H1 (cell line): Measurements from ENCODE around the gene UBA3. TPM values are rescaled to one million over a fixed set of nuclear protein-coding genes. Genes with fewer than 3 reads are reported as not detected.

Source experiments
- CTCF ChIA-PET: fragments of 300-600 bp; sonication (Branson Sonifier 250); formaldehyde crosslinking; loops from one replicate; lab custom pipeline; 2021; ENCODE audit not compliant: partially characterized antibody; lab: Charles Lee
- POLR2A ChIA-PET: fragments of 300-600 bp; sonication (Branson Sonifier 250); formaldehyde crosslinking; loops from one replicate; lab custom pipeline; 2021; ENCODE audit warnings: inconsistent platforms; ENCODE audit not compliant: partially characterized antibody; lab: Charles Lee
- DNase-seq, 2 experiments: peaks; one replicate each; pipeline versions ENCODE4 v3.0.0 to v3.0.0-alpha.2; 2010 to 2022; ENCODE audit warnings: low spot score in 2 of 2, low read depth in 1 of 2, mixed read lengths in 1 of 2
- FAIRE-seq: peaks from 2 replicates; lab custom pipeline; 2011; peaks lifted over from hg19 to GRCh38; lab: Jason Lieb, UNC
- H2AFZ ChIP-seq: 2 replicates; pipeline ENCODE4 v1.8.1; 2012; ENCODE audit warnings: low read length, inconsistent platforms
- H2AK5ac ChIP-seq: 2 replicates; pipeline ENCODE4 v1.6.1; 2013; ENCODE audit warnings: low read depth, low read length
- H2BK120ac ChIP-seq: replicated peaks from 2 replicates; pipeline ENCODE3; 2013; ENCODE audit warnings: low read depth, low read length, inconsistent platforms
- H2BK12ac ChIP-seq: 2 replicates; pipeline ENCODE4 v1.6.1; 2013; ENCODE audit warnings: low read depth, low read length
- H2BK15ac ChIP-seq: 2 replicates; pipeline ENCODE4 v1.6.1; 2013; ENCODE audit warnings: low read length
- H2BK20ac ChIP-seq: 2 replicates; pipeline ENCODE4 v1.6.1; 2013; ENCODE audit warnings: low read length
- H2BK5ac ChIP-seq: 2 replicates; pipeline ENCODE4 v1.6.1; 2013; ENCODE audit warnings: low read depth, low read length
- H3K14ac ChIP-seq: 2 replicates; pipeline ENCODE4 v1.6.1; 2013; ENCODE audit warnings: inconsistent platforms; ENCODE audit not compliant: insufficient read length
- H3K18ac ChIP-seq: 2 replicates; pipeline ENCODE4 v1.6.1; 2013; ENCODE audit warnings: low read length; ENCODE audit errors: extremely low read depth
- H3K23ac ChIP-seq: 2 replicates; pipeline ENCODE4 v1.6.1; 2013; ENCODE audit warnings: inconsistent platforms; ENCODE audit not compliant: insufficient read length
- H3K23me2 ChIP-seq: 2 replicates; pipeline ENCODE4 v1.6.1; 2013; ENCODE audit warnings: low read depth, low read length
- H3K27ac ChIP-seq: 2 replicates; pipeline ENCODE4 v1.6.1; 2011; ENCODE audit warnings: low read depth, low read length, inconsistent platforms
- H3K27me3 ChIP-seq, 4 experiments: replicated peaks in 1 of 4; 1 replicate in 1 of 4; 2 replicates in 3 of 4; pipeline versions ENCODE4 v1.6.1 to v1.8.1; 2011 to 2013; ENCODE audit warnings: low read length in 3 of 4, mild to moderate bottlenecking in 3 of 4, inconsistent platforms in 2 of 4, mixed read lengths in 2 of 4, moderate library complexity in 1 of 4; ENCODE audit not compliant: control insufficient read depth in 3 of 4, insufficient read depth in 3 of 4; ENCODE audit errors: extremely low read depth in 1 of 4
- H3K36me3 ChIP-seq, 4 experiments: 2 replicates each; pipeline versions ENCODE4 v1.6.1 to v1.8.1; 2011 to 2013; ENCODE audit warnings: mild to moderate bottlenecking in 4 of 4, low read length in 3 of 4, moderate library complexity in 2 of 4, control low read depth in 1 of 4, inconsistent platforms in 1 of 4; ENCODE audit not compliant: insufficient read depth in 4 of 4, control insufficient read depth in 2 of 4
- H3K4ac ChIP-seq: replicated peaks from 2 replicates; pipeline ENCODE3; 2013; ENCODE audit warnings: low read length, low read depth, mixed read lengths, inconsistent platforms; ENCODE audit not compliant: insufficient read length
- H3K4me1 ChIP-seq, 4 experiments: replicated peaks in 1 of 4; 1 replicate in 1 of 4; 2 replicates in 3 of 4; pipeline versions ENCODE4 v1.6.1 to v1.8.1; 2011 to 2013; ENCODE audit warnings: low read length in 3 of 4, inconsistent platforms in 2 of 4, mixed read lengths in 1 of 4; ENCODE audit not compliant: insufficient read depth in 4 of 4, control insufficient read depth in 3 of 4
- H3K4me2 ChIP-seq, 2 experiments: 2 replicates each; pipeline versions ENCODE4 v1.6.1 to v1.8.1; 2011 to 2013; ENCODE audit warnings: low read depth in 2 of 2, low read length in 2 of 2, control low read depth in 1 of 2, inconsistent platforms in 1 of 2, mild to moderate bottlenecking in 1 of 2; ENCODE audit not compliant: insufficient read depth in 1 of 2
- H3K4me3 ChIP-seq, 4 experiments: fragments of 200-600, 300-600 bp in 1 of 4; sonication (generic), shearing (Covaris generic), sonication (Bioruptor Twin) in 1 of 4; 2 replicates each; pipeline versions ENCODE4 v1.5.1 to v1.8.1; 2011 to 2016; ENCODE audit warnings: low read length in 4 of 4, low read depth in 3 of 4, control low read depth in 2 of 4, inconsistent platforms in 2 of 4, mild to moderate bottlenecking in 2 of 4, mixed read lengths in 1 of 4, moderate library complexity in 1 of 4; ENCODE audit not compliant: insufficient read depth in 2 of 4; ENCODE audit errors: extremely low read depth in 1 of 4
- H3K56ac ChIP-seq: replicated peaks from 2 replicates; pipeline ENCODE3; 2013; ENCODE audit warnings: low read depth, mild to moderate bottlenecking, mixed read lengths, low read length, inconsistent platforms; ENCODE audit not compliant: insufficient read length
- H3K79me1 ChIP-seq: 2 replicates; pipeline ENCODE4 v1.6.1; 2013; ENCODE audit warnings: low read depth, low read length, control low read depth
- H3K79me2 ChIP-seq, 2 experiments: 2 replicates each; pipeline versions ENCODE4 v1.6.1 to v1.8.1; 2012 to 2013; ENCODE audit warnings: low read length in 2 of 2, mild to moderate bottlenecking in 2 of 2, inconsistent platforms in 1 of 2; ENCODE audit not compliant: insufficient read depth in 2 of 2, control insufficient read depth in 1 of 2
- H3K9ac ChIP-seq, 4 experiments: replicated peaks in 1 of 4; 1 replicate in 1 of 4; 2 replicates in 3 of 4; pipeline versions ENCODE4 v1.6.1 to v1.8.1; 2011 to 2013; ENCODE audit warnings: low read depth in 3 of 4, low read length in 3 of 4, control low read depth in 2 of 4, mild to moderate bottlenecking in 2 of 4, moderate library complexity in 2 of 4, inconsistent platforms in 1 of 4; ENCODE audit errors: extremely low read depth in 1 of 4
- H3K9me3 ChIP-seq, 2 experiments: 2 replicates each; pipeline versions ENCODE4 v1.6.1 to v1.8.1; 2012 to 2013; ENCODE audit warnings: mild to moderate bottlenecking in 2 of 2, moderate library complexity in 2 of 2, control low read depth in 1 of 2, inconsistent platforms in 1 of 2, low read depth in 1 of 2, low read length in 1 of 2, mixed read lengths in 1 of 2; ENCODE audit not compliant: insufficient read depth in 2 of 2
- H4K20me1 ChIP-seq, 2 experiments: replicated peaks in 1 of 2; 2 replicates each; pipeline versions ENCODE3 to v1.8.1; 2011 to 2013; ENCODE audit warnings: inconsistent platforms in 2 of 2, low read length in 2 of 2, mild to moderate bottlenecking in 1 of 2; ENCODE audit not compliant: insufficient read depth in 2 of 2, control insufficient read depth in 1 of 2
- H4K5ac ChIP-seq: 2 replicates; pipeline ENCODE4 v1.6.1; 2013; ENCODE audit warnings: low read length, low read depth, mixed read lengths, inconsistent platforms; ENCODE audit not compliant: insufficient read length
- H4K8ac ChIP-seq: 2 replicates; pipeline ENCODE4 v1.8.0; 2013; ENCODE audit warnings: mild to moderate bottlenecking, moderate library complexity, low read length, inconsistent platforms; ENCODE audit not compliant: insufficient read depth; ENCODE audit errors: extremely low read depth
- H4K91ac ChIP-seq: replicated peaks from 2 replicates; pipeline ENCODE3; 2013; ENCODE audit warnings: low read length, mixed read lengths, inconsistent platforms; ENCODE audit not compliant: insufficient read length
- CBX5 ChIP-seq: fragments of 300-800, 300-1000 bp; sonication (generic); IDR thresholded peaks from 2 replicates; pipeline ENCODE4 v1.7.1; 2016; ENCODE audit warnings: antibody characterized with exemption, low read length, low read depth
- CHD1 ChIP-seq: IDR thresholded peaks from 2 replicates; pipeline ENCODE4 v1.6.1; 2012; ENCODE audit warnings: low read depth, low read length, improper control_type of control experiment
- CHD2 ChIP-seq: IDR thresholded peaks from 2 replicates; pipeline ENCODE4 v1.6.1; 2012; ENCODE audit warnings: low read length, improper control_type of control experiment
- KDM4A ChIP-seq: IDR thresholded peaks from one replicate; pipeline ENCODE4 v1.7.1; 2012; ENCODE audit warnings: low read depth, mild to moderate bottlenecking, moderate library complexity, low read length, inconsistent platforms; ENCODE audit not compliant: severe bottlenecking
- MAFK ChIP-seq: IDR thresholded peaks from 2 replicates; pipeline ENCODE4 v1.6.1; 2012; ENCODE audit warnings: low read depth, mild to moderate bottlenecking, improper control_type of control experiment, low read length
- RAD21 ChIP-seq, 2 experiments: IDR thresholded peaks in 1 of 2; conservative IDR thresholded peaks in 1 of 2; 2 replicates each; pipeline ENCODE4 v1.6.1; 2011; ENCODE audit warnings: low read depth in 2 of 2, low read length in 2 of 2, improper control_type of control experiment in 1 of 2, inconsistent platforms in 1 of 2, mild to moderate bottlenecking in 1 of 2, moderate library complexity in 1 of 2
- RFX5 ChIP-seq: IDR thresholded peaks from 2 replicates; pipeline ENCODE4 v1.6.1; 2011; ENCODE audit warnings: low read depth, low read length, improper control_type of control experiment, borderline replicate concordance
- SP2 ChIP-seq: IDR thresholded peaks from 2 replicates; pipeline ENCODE4 v1.6.1; 2012; ENCODE audit warnings: mild to moderate bottlenecking, low read length, inconsistent platforms
- SRF ChIP-seq: IDR thresholded peaks from 2 replicates; pipeline ENCODE4 v1.6.1; 2011; ENCODE audit warnings: mild to moderate bottlenecking, low read depth, low read length, moderate library complexity
- TAF7 ChIP-seq: optimal IDR thresholded peaks from 2 replicates; pipeline ENCODE3; 2011; ENCODE audit warnings: low read depth, mild to moderate bottlenecking, inconsistent platforms, low read length, moderate library complexity, borderline replicate concordance
- TEAD4 ChIP-seq: IDR thresholded peaks from 2 replicates; pipeline ENCODE4 v1.6.1; 2012; ENCODE audit warnings: low read depth, low read length, inconsistent platforms, mixed read lengths
- whole genome bisulfite sequencing, 2 experiments: shearing (Covaris generic) in 1 of 2; methylation state at CpG; one replicate each; pipeline versions ENCODE4 v1.1.6 to v1.1.7; 2013 to 2015; ENCODE audit warnings: low lambda C conversion rate in 2 of 2, mixed read lengths in 2 of 2, inconsistent platforms in 1 of 2, low coverage in 1 of 2, missing lambda C conversion rate in 1 of 2; ENCODE audit not compliant: insufficient replicate concordance in 2 of 2, insufficient coverage in 1 of 2, insufficient read length in 1 of 2; ENCODE audit errors: extremely low coverage in 1 of 2, missing lambda C conversion rate in 1 of 2; 5-methylcytosine and 5-hydroxymethylcytosine counted together
- polyA plus RNA-seq, 7 experiments: library from polyadenylated mRNA; depleted of rRNA in 3 of 7; stranded (reverse) in 5 of 7; unstranded in 2 of 7; fragments of >200 nt in 5 of 7; fragments of 200-250 nt in 2 of 7; gene quantifications; 1 replicate in 5 of 7; 2 replicates in 1 of 7; 4 replicates in 1 of 7; pipeline versions ENCODE4 v1.2.1 to v1.2.3, GENCODE V29; 2011 to 2013; ENCODE audit warnings: missing spikeins in 2 of 7, mixed read lengths in 2 of 7
- total RNA-seq: library from RNA; stranded (reverse); fragmentation: NEBNext Ultra II Directional; extraction: Animal tissue kit (Norgen Biotek cat#: 25700); gene quantifications from 2 replicates; pipeline ENCODE4 v1.2.1, GENCODE V29; 2021
- TF ChIP-seq, protein P1 (sequence below): IDR thresholded peaks from 2 replicates; pipeline ENCODE4 v1.6.1; 2012; ENCODE audit warnings: inconsistent platforms

Gene UBA3
- total and polyA plus RNA-seq, 2 of the 8 experiments (the other 6 are each of a cell fraction or from before 2014, with no cell fraction given): 40.8 to 97.8 TPM

DNA sequence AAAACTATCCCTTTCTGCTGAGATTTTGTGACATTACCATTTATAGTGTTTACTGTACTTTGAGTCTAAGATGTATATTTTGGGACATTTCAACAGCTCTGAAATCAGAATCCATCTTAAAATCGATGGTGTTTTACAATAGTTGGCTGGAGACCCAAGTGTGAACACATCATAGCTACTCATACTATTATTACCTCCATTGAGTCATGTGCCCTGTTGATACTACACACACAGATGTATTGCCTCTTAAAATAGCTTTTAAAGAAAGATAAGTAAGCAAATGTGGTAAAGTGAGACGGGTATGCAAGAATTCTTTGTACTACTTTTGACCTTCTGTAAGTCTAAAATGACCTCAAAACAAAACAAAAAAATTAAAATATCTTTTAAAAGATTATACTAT is 35.6 kb upstream of the UBA3 start:
- Histone ChIP-seq H3K23ac (no peak overlapping the region), H3K27ac (no peak overlapping the region), H2AFZ (no peak overlapping the region), H3K79me2 (no peaks in the 10 kb centered on the region), H3K4ac (no peak overlapping the region), H3K23me2 (no peaks in the 10 kb centered on the region), H3K9me3 (no peaks in the 10 kb centered on the region), H3K18ac (no peak overlapping the region), H3K4me3 (no peak overlapping the region), H3K14ac (no peak overlapping the region), H2BK15ac (no peak overlapping the region), H3K56ac (no peak overlapping the region), H4K8ac (no peak overlapping the region), H3K36me3 (no peaks in the 10 kb centered on the region), H2AK5ac (no peak overlapping the region), H3K4me2 (no peak overlapping the region), H3K79me1 (no peaks in the 10 kb centered on the region), H2BK5ac (no peak overlapping the region), H4K20me1 (no peaks in the 10 kb centered on the region), H2BK20ac (no peak overlapping the region), H3K4me1 (peaks cover 0 to 4% (median 3%) of the 10 kb centered on the region in 4 experiments; a peak in 5 of 7 replicates), H4K5ac (no peak overlapping the region), H2BK120ac (no peak overlapping the region), H3K27me3 (no peaks in the 10 kb centered on the region), H3K9ac (no peak overlapping the region), H2BK12ac (no peak overlapping the region), H4K91ac (no peak overlapping the region)
- CTCF ChIA-PET: no interaction called here
- POLR2A ChIA-PET: no interaction called here
- TF ChIP-seq SP2 (no peak), RFX5 (no peak), TEAD4 (no peak), SRF (no peak), MAFK (no peak), CBX5 (no peak), CHD1 (no peak), RAD21 (IDR thresholded peaks at IDR 0.05 in 1 of 2, conservative IDR thresholded peaks at IDR 0.05 in 1 of 2; ENCODE audit: low read depth in 2 of 2, low read length in 2 of 2) (no peak), KDM4A (no peak), TAF7 (no peak), CHD2 (no peak)
- TF ChIP-seq, protein P1, sequence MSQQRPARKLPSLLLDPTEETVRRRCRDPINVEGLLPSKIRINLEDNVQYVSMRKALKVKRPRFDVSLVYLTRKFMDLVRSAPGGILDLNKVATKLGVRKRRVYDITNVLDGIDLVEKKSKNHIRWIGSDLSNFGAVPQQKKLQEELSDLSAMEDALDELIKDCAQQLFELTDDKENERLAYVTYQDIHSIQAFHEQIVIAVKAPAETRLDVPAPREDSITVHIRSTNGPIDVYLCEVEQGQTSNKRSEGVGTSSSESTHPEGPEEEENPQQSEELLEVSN: no peak
- FAIRE-seq: no peak
- 78% methylated on average over 2 of the region's 2 CpGs; no CpG with 5 or more reads in 1 of the 2 experiments for WGBS, 2 experiments
- DNase-seq: no peak
